Frontal cortex (tissue), 4 donors: ENCODE data around the gene PRG3. TPM values are rescaled to one million over a fixed set of nuclear protein-coding genes. Genes with fewer than 3 reads are reported as not detected.

Experiments
- DNase-seq, 2 donors: peaks; one replicate each; pipeline ENCODE4 v3.0.0; 2012; ENCODE audit warnings: low spot score in 2 of 2
- FAIRE-seq: peaks from 2 replicates; lab custom pipeline; 2012; peaks lifted over from hg19 to GRCh38; lab: Jason Lieb, UNC
- total RNA-seq: library from RNA; depleted of rRNA; stranded (reverse); fragments of >200 nt; gene quantifications from one replicate; pipeline ENCODE4 v1.2.3, GENCODE V29; 2014
- donor health status: control.
- donor health status: control.
- donor health status: control.

Gene PRG3
- total RNA-seq, 1 donor from 2014 or later: not detected

GRCh38 chr11:57392066-57392762 lies 11.3 kb upstream of the PRG3 start:
- FAIRE-seq (no peak), DNase-seq (no peak)

DNA sequence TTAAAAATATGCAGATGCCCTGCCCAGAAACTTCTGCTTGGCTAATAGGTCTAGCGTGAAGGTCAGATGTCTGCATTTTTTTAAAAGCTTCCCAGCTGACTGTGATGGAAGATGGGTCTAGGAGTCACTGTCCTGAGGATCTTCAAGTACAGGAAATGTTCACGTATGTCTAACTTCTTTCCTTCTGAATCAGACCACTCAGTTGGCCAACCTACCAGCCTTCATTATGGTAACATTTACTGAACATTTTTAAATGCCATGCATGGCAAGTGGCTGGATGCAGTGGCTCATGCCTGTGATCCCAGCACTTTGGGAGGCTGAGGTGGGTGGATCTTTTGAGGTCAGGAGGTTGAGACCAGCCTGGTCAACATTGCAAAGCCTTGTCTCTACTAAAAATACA lies 10.6 kb upstream of the PRG3 start:
- DNase-seq (no peak), FAIRE-seq (no peak)

DNA sequence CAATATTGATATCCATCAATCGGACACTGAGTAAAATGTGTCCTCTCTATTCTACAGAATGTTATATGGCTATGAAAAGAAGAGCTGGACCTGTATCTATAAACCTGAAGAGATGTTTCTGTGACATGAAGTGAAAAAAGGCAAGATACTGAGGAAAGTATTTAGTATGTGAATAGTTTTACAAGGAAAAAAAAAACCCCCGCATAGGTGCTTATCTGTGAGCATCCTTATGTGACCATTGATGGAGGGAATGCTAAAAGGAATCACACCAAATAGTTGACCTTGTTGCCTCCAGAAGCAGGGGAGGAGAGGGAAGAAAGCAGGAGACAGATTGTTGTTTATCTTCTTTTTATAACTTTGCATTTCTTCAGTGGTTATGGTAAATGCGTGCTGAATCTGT lies 10.2 kb upstream of the PRG3 start:
- DNase-seq (no peak), FAIRE-seq (no peak)

DNA sequence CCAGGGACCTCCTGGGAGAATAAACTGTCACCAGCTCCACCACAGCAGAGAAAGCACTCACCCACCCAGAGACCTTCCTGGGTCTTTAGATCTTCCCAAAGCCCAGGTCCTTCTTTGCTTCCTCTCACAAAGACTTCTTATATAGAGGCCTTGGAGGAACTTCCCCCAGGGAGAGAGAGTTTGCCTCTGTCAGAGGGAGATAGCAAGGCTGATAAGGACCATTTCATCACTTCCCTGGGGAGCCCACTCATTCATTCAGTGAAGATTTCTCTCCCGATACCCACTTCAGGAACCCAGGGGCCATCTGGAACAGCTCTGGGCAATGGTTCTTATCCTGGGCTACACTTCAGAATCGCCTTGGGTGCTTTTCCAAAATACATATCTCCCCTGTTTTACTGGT lies 9.6 kb upstream of the PRG3 start, which contains the start of gene PRG2:
PRG2 (minus strand) TSS at position 116 of the 400 bp plus-strand sequence. CDS start 706 bp downstream, outside the sequence.
- FAIRE-seq: no peak
- no peak for DNase-seq

- FAIRE-seq (no peak), DNase-seq (peak in 1 of 2 donors; percentile 46)
Measured at GRCh38 chr11:57387289-57388030, 6.5 kb upstream of the PRG3 start.

GRCh38 chr11:57386178-57386940 lies 5.4 kb upstream of the PRG3 start:
- FAIRE-seq: no peak
- no peak for DNase-seq

- no peak for FAIRE-seq
Measured at GRCh38 chr11:57379732-57380131, 1.2 kb downstream of the PRG3 start.

GRCh38 chr11:57378186-57378585 lies 2.8 kb downstream of the PRG3 start:
- no peak for DNase-seq
- no peak for FAIRE-seq

More at GRCh38 chr11:57379732-57380131, 1.2 kb downstream of the PRG3 start:
- no peak for DNase-seq

GRCh38 chr11:57377107-57377506 lies 3.8 kb downstream of the PRG3 start:
- FAIRE-seq (no peak), DNase-seq (no peak)

- no peak for DNase-seq
Measured at GRCh38 chr11:57376095-57377090, 4.6 kb downstream of the PRG3 start.

DNA sequence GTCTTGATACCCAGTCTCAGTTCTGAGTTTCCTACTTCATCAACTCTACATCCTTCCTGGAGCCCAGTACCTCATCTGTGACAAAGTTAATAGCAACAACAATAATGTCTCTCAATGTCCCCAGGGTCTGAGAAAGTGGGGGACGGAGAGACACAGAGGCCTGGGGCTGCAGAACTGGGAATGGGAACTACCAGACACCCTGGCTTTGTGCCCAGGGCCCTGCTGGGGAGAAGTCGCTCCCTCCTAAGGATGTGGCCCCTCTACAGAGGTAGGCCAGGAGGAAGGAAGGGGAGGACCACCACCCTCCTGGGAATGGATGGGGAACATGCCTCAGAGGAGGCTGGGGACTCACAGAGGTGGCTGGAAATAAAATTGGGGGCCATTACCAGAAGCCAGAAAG lies 5.5 kb downstream of the PRG3 start:
- DNase-seq (no peak), FAIRE-seq (no peak)

More at GRCh38 chr11:57376095-57377090, 4.6 kb downstream of the PRG3 start:
- FAIRE-seq: no peak

DNA sequence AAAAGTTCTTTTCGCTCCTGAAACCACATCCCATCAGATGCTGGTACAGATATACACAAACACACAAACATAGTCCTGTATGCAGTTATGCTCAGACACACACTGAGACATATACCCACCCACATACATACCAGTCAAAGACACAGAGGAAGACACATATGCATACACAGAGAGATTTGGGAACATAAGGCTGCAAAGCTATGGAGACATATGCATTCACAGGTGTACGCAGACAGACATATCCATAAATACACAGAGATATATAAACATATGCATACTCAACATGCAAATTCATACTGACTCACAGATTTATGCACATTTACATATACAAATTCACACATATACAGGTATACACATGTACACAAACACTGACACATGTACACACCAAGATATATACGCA lies 6.0 kb downstream of the PRG3 start:
- no peak for FAIRE-seq
- DNase-seq: no peak

GRCh38 chr11:57373146-57373545 lies 7.8 kb downstream of the PRG3 start:
- DNase-seq: no peak
- no peak for FAIRE-seq

GRCh38 chr11:57370941-57371340 lies 10.0 kb downstream of the PRG3 start:
- FAIRE-seq (no peak), DNase-seq (no peak)

DNA sequence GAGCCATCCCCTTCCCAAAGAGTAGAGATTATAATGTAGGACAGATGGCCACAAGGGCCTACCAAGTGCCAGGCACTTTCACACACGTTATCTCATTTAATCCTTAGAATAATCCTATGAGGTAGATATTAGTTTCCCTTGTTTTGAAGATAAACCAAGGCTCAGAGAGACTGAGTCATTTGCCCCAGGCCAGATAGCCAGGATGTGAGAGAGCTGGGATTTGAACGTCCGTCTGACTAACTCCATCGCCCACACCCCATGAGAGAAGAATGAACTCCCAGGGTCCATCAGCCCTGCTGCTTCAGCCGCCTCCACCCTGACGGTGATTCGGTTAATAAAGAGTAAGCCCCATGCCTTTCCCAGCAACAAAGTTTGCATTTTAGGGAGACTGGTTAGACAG lies 10.7 kb downstream of the PRG3 start:
- FAIRE-seq: no peak
- DNase-seq: no peak

DNA sequence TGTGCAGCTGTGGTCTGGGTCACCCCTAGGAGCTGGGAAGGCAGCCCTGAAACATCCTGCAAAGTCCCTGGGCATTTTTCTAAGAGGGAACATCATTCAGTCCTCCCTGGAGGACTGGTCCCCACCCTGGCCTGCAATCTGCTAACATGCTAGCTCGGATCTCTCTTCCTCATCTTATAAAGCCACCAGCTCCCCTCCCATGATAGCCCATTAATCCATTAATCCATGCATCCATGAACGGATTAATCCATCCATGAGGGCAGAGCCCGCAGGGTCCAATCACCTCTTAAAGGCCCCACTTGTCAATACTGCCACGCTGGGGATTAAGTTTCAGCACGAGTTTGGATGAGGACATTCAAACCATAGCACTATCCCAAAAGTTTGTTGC lies 12.1 kb downstream of the PRG3 start:
- DNase-seq (no peak), FAIRE-seq (no peak)

DNA sequence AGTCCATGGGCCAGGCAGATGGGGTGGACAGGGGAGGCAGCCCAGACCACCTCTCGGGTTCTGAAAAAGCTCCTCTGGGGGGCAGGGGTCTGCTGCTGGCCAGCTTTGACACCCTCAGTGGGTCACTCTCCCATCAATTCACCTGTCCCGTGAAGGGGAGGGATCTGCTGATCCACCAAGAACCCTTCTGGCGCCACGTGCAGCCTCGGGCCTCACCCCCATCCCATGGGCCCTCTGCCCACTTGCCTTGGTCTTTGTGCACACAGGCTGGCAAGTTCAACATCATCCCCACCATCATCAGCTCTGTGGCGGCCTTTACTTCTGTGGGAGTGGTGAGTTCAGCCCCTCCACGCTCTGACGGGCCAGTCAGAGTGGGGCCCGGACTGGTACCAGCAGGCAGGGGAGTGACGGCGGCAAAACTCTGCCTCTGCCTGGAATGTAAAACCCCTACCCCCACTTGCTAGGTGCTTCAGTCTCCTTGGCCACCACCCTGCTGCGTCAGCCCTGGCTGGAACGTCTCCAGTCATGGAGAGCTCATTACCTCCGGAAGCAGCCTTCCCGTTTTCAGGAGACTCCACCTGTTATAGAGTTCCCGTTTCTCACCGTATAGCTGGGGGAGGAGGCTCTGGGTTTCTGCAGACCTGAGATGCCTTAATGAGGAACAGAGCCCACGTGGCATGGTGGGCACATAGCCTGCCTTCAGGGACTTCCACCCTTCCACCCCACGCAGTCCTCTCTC lies 12.7 kb downstream of the PRG3 start:
- FAIRE-seq (no peak), DNase-seq (no peak)

DNA sequence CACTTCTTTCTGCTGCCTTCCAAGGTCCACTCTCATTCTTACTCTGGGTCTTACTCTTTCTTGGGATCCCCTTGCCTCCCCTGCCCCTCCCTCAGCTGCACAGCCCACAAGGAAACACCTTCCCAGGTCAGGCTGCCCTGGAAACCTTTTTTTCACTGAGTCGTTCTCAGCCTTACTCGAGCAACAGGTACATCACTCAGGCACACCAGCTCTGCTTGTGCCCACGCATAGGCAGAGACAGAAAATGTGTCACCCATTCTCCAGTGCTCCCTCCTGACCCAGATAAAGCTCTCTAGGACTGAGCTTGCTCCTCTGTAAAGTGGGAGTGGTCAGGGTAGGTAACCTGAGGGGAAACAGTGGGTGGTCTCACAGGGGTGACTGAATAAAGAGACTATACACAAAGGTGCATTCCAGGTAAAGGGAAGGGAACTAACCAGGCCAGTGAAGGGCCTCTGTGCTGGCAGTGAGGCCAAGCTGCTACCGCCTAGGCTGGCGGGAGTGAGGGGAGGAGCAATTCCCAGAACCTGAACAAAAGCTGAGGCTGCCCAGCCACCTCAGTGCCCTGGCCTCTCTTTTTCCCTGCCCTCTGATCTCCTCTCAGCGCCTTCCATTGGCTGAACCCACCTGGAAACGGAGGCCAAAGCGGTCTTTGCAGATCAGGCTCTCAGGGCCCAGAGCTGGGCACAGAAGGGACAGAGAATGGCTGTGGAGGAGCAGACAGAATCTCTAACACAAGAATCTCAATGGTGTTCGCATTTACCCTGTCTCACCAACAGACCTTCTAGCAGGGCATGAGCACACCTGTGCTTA lies 15.9 kb downstream of the PRG3 start:
- FAIRE-seq (no peak), DNase-seq (no peak)
